Liver (tissue), 3 donors: Measurements from ENCODE around the gene KIF11.

ENCODE experiments used
- CTCF ChIP-seq: fragments of 150-350 bp; IDR thresholded peaks from 2 replicates; pipeline ENCODE4 v1.5.1; 2017; ENCODE audit warnings: improper control_type of control experiment, low read depth, low read length; ENCODE audit not compliant: missing input control
- EGR1 ChIP-seq, 2 donors: IDR thresholded peaks; 2 replicates each; pipeline ENCODE4 v1.6.1; 2016 to 2018; ENCODE audit warnings: antibody characterized with exemption in 2 of 2, low read depth in 2 of 2
- HNF4G ChIP-seq: IDR thresholded peaks from 2 replicates; pipeline ENCODE4 v1.6.1; 2016; ENCODE audit warnings: antibody characterized with exemption
- JUND ChIP-seq, 2 donors: IDR thresholded peaks; 2 replicates each; pipeline ENCODE4 v1.6.1; 2016; ENCODE audit warnings: antibody characterized with exemption in 2 of 2
- MAX ChIP-seq: IDR thresholded peaks from 2 replicates; pipeline ENCODE4 v1.6.1; 2016; ENCODE audit warnings: antibody characterized with exemption
- NR2F2 ChIP-seq: IDR thresholded peaks from 2 replicates; pipeline ENCODE4 v1.6.1; 2016; ENCODE audit warnings: antibody characterized with exemption
- RAD21 ChIP-seq, 2 donors: IDR thresholded peaks; 2 replicates each; pipeline ENCODE4 v1.6.1; 2016; ENCODE audit warnings: antibody characterized with exemption in 2 of 2, mild to moderate bottlenecking in 2 of 2
- SP1 ChIP-seq: IDR thresholded peaks from 2 replicates; pipeline ENCODE4 v1.6.1; 2018; ENCODE audit warnings: antibody characterized with exemption, mild to moderate bottlenecking
- YY1 ChIP-seq: IDR thresholded peaks from 2 replicates; pipeline ENCODE4 v1.6.1; 2016; ENCODE audit warnings: antibody characterized with exemption, mild to moderate bottlenecking
- donor health status: healthy.
- donor health status: healthy.

- TF ChIP-seq NR2F2 = no peak
- TF ChIP-seq CTCF = no peak
- no peak for TF ChIP-seq EGR1 (IDR thresholded peaks at IDR 0.05; ENCODE audit: low read depth in 2 of 2)
- no peak for TF ChIP-seq MAX
- TF ChIP-seq RAD21 (IDR thresholded peaks at IDR 0.05) = no peak
- no peak for TF ChIP-seq JUND (IDR thresholded peaks at IDR 0.05)
- no peak for TF ChIP-seq YY1
- no peak for TF ChIP-seq SP1
- TF ChIP-seq HNF4G = no peak
These were observed 40.6 kb upstream of the KIF11 start for GRCh38 chr10:92552310-92552709.
